SIG-M5 (cell line): Measurements from ENCODE around the gene KLHL25.

ENCODE experiments used
- DNase-seq: peaks from one replicate; lab custom pipeline; 2025; lab: John Stamatoyannopoulos, UW

The KLHL25 gene

GRCh38 chr15:85760049-85760448, 34.7 kb downstream of the KLHL25 start:
- no peak for DNase-seq

GRCh38 chr15:85759376-85759775, 35.3 kb downstream of the KLHL25 start:
- DNase-seq = no peak

DNA sequence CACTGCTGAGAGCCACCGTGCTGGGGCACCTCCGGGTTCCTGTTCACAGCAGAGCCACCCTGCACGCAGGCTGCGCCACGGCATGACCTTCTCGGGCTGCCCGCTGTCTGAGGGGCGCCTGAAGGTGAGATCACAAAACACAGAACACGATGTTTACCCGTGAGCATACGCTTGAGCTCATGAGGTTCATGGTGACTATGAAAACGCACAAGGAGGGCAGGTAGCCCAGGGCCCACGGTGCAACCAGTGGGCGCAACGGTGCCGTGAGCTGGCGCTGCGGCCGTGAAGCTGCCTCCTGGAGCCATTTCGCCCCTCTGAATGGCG, 36.1 kb downstream of the KLHL25 start:
- no peak for DNase-seq

GRCh38 chr15:85757939-85758654, 36.6 kb downstream of the KLHL25 start:
- no peak for DNase-seq

DNA sequence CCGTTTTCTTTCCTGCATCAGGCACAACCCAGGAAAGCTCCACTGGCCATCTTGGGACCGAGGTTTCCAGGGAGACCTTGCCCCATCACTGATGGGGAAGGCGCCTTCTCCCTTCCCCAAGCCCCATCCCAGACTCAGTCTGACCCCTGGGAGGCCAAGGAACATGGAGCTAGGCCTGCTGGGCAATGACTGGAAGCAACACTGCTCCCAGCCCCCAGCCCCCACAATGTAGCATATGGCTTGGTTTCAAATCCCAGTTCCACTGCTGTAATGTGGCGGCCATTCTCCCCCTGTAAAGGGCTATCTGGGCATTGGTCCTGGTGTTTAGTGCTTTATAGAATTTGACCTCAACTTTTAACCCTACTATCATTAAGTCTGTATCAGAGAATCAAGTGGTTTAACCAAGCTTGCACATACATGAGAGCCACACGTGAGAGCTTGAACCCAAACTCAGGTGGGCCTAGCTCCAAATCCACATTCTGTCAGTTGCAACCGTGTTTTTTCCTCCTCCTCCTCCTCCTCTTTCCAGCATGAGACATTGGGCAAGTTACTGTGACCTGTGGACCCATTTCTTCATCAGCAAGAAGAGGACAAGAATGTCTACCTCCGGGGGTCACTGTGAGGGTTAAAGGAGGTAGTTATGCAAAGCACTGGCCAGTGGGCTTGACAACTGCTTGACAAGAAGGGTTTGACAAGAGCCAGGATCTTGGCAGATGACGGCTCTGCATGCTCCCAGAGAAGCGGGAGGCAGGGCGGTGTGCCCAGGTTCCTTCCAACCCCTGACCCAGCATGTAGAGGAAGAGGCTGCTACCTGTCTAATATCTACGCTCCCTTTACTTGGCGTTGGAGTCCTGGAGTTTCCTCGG, 37.4 kb downstream of the KLHL25 start:
- DNase-seq = no peak

- DNase-seq = no peak
Observed at GRCh38 chr15:85756411-85757072, 38.2 kb downstream of the KLHL25 start.

- DNase-seq = no peak
Observed at GRCh38 chr15:85755942-85756341, 38.8 kb downstream of the KLHL25 start.

DNA sequence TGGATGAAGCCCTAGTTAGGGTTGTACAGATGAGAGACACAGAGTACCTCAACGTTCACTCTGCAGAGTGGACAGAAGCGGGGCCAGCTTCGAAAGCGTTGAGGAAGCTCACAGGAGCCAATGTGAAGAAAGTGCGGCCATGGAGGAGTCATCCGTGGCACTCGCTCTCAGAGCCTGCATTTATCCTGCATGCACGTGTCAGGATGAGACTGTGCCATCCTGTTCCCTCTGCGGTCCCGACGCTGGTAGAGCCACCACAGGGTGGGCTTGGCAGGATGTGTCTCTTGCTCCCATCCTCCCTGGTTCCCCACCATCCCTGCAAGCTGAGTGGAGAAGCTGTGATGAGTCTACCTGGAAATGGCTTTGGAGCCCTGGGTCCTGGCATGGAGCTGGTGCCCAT, 39.3 kb downstream of the KLHL25 start:
- no peak for DNase-seq

DNA sequence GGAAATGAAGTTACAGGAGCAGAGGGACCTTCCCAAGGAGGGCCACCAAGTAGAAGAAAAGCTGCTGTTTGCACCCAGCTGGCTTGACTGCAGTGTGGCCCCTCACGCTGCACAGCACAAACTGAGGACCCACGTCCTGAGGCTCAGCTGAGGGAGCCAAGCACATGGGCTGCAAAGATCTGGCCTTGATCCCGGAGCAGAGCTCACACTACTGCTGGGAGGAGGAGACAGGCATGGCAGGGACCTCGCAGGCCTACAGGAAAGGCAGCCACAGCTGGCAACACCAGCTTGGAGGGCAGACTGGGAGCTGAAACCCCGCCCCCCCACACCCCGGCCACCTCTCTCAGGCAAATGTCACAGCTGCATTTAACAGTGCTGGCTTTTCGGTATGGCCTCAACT, 39.7 kb downstream of the KLHL25 start:
- no peak for DNase-seq

DNA sequence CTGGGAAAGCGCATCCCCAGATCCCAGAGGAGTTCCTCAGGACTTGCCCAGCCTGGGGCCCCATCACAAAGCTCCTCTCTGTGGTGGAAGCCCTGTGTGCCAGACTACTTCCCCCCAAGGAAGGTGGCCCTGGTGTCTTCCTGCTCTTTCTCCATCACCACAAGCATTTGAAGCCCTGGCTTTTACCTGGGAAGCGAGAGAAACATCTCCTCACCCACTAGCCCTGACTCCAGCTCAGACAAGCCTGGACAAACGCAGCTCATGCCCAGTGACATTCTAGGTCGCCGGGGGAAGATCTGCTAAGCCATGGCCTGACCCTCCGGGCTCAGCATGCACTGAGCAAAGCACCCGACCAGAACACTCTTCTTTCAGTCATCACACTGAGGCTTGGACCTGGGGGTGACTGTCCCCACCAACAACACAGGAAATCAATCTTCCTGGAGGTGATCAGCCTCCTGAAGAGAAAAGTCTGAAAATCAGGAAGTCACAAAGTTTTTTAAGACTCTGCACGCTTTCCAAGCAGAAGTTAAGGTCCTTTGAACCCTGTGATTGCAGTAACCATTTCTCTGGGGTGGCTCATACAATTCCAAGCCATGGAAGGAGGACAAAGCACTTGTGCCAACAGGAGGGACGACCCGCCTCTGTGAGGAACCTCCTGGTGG, 40.8 kb downstream of the KLHL25 start:
- no peak for DNase-seq

- no peak for DNase-seq
Observed at GRCh38 chr15:85753261-85753660, 41.5 kb downstream of the KLHL25 start.

DNA sequence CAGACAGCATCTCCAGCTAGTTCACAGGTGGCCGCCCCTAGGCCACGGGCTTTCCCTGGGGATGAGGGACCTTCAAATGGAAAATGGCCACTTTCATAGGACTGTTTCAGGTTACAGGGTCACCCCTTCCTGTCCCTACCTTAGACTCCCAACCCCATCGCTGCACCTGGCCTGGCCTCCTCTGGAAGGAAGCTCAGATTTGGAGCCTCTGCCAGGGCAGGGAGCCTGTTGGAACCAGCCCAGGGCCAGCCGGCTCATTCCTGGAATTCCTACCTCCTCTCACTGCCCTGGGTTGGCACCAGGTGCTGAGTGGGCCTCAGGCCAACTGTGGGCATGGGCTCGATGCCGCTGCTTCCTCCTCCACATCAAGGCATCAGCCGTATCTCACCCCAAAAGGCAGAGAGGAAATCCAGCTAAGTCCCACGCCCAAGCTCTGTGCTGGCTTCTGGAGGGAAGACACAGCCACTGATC, 42.2 kb downstream of the KLHL25 start:
- no peak for DNase-seq

DNA sequence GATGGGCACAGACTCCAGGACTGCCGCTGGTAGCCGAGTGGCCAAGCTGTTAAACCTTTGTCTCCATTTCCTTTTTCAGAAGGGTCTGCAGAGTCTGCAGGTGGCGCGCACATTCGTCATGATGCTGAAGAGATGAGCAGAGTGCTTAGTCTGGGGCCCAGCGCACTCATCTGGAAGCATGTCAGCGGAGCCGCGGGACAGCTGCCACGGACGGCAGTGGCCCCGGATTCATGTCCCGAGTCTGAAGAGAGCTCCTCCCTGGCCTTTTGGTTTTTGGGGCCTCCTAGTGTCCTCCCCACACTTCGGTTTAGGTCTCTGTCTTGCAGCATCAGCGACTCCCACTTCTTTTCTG, 42.6 kb downstream of the KLHL25 start:
- no peak for DNase-seq

GRCh38 chr15:85751291-85752123, 43.2 kb downstream of the KLHL25 start:
- no peak for DNase-seq

DNA sequence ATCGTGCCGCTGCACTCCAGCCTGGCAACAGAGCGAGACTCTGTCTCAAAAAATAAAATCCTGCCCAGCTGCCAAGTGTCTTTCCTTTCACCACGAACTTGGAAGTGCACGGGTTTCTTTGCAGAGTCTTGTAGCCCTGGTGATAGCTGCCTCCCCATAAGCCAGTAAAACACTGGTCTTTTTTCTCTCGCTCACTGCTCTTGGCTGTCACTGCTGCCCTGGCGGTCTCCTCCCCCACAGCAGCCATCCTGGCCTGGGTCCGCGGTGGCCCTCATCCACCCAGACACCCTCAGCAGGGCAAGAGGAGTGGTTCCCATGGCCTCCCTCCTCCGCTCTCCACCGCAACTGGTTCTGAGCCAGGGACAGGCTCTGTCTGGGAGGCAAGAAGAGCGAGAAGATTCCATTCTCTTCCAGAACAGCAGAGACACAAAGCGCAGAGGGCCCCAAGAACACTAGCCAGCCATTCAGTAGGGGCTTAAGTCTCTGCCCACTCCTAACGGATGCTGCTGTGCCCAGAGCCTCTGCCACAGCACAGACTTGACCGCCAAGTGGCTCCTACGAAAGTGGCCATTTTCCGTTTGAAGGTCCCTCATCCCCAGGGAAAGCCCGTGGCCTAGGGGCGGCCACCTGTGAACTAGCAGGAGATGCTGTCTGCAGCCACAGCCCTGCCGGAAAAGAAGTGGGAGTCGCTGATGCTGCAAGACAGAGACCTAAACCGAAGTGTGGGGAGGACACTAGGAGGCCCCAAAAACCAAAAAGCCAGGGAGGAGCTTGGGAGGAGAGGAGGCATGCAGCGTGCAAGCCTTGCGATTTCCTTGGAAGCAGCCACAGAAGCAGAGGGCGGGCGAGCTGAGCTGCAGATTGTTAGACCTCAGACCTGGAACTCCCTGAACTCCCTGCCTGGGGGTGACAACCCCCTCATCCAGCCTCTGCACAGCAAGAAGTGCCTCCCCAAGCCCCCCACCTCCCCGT, 44.1 kb downstream of the KLHL25 start:
- DNase-seq = no peak

DNA sequence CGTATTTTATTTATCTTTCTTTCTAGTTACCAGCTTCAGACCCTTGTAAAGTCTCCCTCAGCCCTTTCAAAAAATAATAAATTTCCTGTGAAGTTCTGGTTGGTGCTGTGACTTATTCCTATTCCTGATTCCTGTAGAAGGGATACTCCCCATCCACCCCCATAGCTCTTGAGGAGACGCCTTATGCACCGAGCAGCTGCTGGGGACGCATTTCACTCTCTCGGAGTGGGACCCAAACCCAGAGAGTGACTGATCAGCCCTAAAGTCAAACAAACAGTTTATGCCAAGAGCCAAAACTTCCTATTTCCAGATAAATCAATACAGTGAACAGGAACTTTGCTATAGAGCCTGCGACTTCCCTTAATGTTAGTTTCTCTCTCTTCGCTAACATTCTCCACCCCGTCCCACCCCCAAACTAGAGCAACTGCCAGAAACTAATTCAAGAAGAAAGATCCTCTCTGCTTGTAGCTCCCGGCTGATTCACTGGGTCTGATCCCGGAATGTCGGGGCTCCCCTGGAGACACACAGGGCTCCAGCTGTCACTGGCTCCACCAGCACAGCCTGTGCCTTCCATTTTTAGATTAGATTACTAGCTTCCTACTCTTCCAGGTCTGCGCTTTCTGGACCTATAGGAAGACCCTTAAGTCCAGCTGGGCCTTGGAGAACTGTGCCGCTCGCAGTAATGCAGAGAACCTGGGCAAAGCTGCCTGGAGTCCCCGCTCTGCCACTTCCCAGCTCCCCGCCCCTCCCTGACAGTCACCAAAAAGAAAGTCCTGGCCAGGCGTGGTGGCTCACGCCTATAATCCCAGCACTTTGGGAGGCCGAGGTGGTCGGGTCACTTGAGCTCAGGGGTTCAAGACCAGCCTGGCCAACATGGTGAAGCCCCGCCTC, 45.2 kb downstream of the KLHL25 start:
- no peak for DNase-seq

DNA sequence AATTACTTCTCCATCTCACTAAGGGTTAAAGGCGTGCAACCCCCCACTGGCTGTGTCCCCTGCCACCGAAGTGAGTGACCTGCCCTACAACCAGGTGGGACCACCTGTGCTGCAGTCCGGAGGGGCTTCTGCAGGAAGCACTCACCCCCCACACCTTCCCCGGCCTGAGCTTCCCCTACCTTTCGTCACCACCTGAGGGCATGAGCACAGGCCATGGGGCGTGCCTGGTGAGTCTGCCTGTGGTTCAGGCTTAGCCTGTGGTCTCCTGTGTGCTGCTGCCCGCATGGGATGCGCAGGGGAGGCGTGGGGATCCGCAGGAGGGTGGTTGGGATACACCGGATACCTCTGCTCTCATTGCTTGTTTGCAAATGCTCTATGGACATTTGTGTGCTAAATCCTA, 46.0 kb downstream of the KLHL25 start:
- DNase-seq = no peak

- no peak for DNase-seq
Observed at GRCh38 chr15:85748176-85748575, 46.5 kb downstream of the KLHL25 start.

GRCh38 chr15:85746641-85747040, 48.1 kb downstream of the KLHL25 start:
- DNase-seq = no peak
